Parathyroid adenoma (tissue), 2 donors: Measurements from ENCODE around the gene MMP11.

Source experiments
- H2AFZ ChIP-seq: fragments of 300-600 bp; sonication (generic); one replicate; pipeline ENCODE4 v1.7.0; 2017; ENCODE audit warnings: antibody characterized with exemption, mild to moderate bottlenecking
- H3K27ac ChIP-seq: fragments of 300-600 bp; sonication (generic); one replicate; pipeline ENCODE4 v1.7.0; 2017
- H3K27me3 ChIP-seq: fragments of 300-600 bp; sonication (generic); one replicate; pipeline ENCODE4 v1.7.0; 2017; ENCODE audit warnings: low read length; ENCODE audit not compliant: control insufficient read depth, insufficient read depth
- H3K36me3 ChIP-seq: fragments of 300-600 bp; sonication (generic); one replicate; pipeline ENCODE4 v1.7.0; 2017; ENCODE audit warnings: low read length; ENCODE audit not compliant: control insufficient read depth, insufficient read depth
- H3K4me1 ChIP-seq: fragments of 300-600 bp; sonication (generic); one replicate; pipeline ENCODE4 v1.7.0; 2017; ENCODE audit warnings: control low read depth
- H3K4me2 ChIP-seq: fragments of 300-600 bp; sonication (generic); one replicate; pipeline ENCODE4 v1.7.0; 2017; ENCODE audit warnings: low read length
- H3K4me3 ChIP-seq: fragments of 300-600 bp; sonication (generic); one replicate; pipeline ENCODE4 v1.7.0; 2017; ENCODE audit warnings: low read depth, low read length
- H3K79me2 ChIP-seq: fragments of 300-600 bp; sonication (generic); one replicate; pipeline ENCODE4 v1.7.0; 2017; ENCODE audit warnings: control low read depth
- H3K9ac ChIP-seq: fragments of 300-600 bp; sonication (generic); one replicate; pipeline ENCODE4 v1.7.0; 2017; ENCODE audit warnings: mild to moderate bottlenecking
- H3K9me3 ChIP-seq: fragments of 300-600 bp; sonication (generic); one replicate; pipeline ENCODE4 v1.7.0; 2017; ENCODE audit warnings: low read length; ENCODE audit not compliant: control insufficient read depth
- CTCF ChIP-seq: fragments of 300-600 bp; sonication (generic); IDR thresholded peaks from one replicate; pipeline ENCODE4 v1.7.0; 2017; ENCODE audit warnings: antibody characterized with exemption, mild to moderate bottlenecking
- donor health status: primary hyperparathyroidism.

Gene MMP11

GRCh38 chr22:23779083-23779482, 6.4 kb downstream of the MMP11 start:
- TF ChIP-seq CTCF = no peak
- Histone ChIP-seq H3K4me1 (no peaks in the 10 kb centered on the region), H3K4me3 (no peak overlapping the region), H3K4me2 (no peak overlapping the region), H2AFZ (no peak overlapping the region), H3K27ac (no peak overlapping the region), H3K9me3 (no peaks in the 10 kb centered on the region), H3K27me3 (no peaks in the 10 kb centered on the region), H3K9ac (no peak overlapping the region), H3K79me2 (no peaks in the 10 kb centered on the region), H3K36me3 (no peaks in the 10 kb centered on the region)

- H3K4me2 ChIP-seq = no peak overlapping the region
- no peaks in the 10 kb centered on the region for H3K79me2 ChIP-seq
- no peak overlapping the region for H3K27ac ChIP-seq
- no peak for TF ChIP-seq CTCF
- H3K27me3 ChIP-seq = no peaks in the 10 kb centered on the region
- no peaks in the 10 kb centered on the region for H3K4me1 ChIP-seq
- H2AFZ ChIP-seq = no peak overlapping the region
- H3K36me3 ChIP-seq = no peaks in the 10 kb centered on the region
- H3K4me3 ChIP-seq = no peak overlapping the region
- H3K9me3 ChIP-seq = no peaks in the 10 kb centered on the region
- H3K9ac ChIP-seq = no peak overlapping the region
These were observed 7.1 kb downstream of the MMP11 start for GRCh38 chr22:23779731-23780130.

GRCh38 chr22:23780146-23780748, 7.6 kb downstream of the MMP11 start:
- no peaks in the 10 kb centered on the region for H3K9me3 ChIP-seq
- no peaks in the 10 kb centered on the region for H3K27me3 ChIP-seq
- H3K4me3 ChIP-seq = no peak overlapping the region
- H3K9ac ChIP-seq = no peak overlapping the region
- H2AFZ ChIP-seq = no peak overlapping the region
- no peaks in the 10 kb centered on the region for H3K79me2 ChIP-seq
- TF ChIP-seq CTCF = no peak
- no peak overlapping the region for H3K27ac ChIP-seq
- no peak overlapping the region for H3K4me2 ChIP-seq
- H3K36me3 ChIP-seq = no peaks in the 10 kb centered on the region
- H3K4me1 ChIP-seq = no peaks in the 10 kb centered on the region

GRCh38 chr22:23781065-23781464, 8.4 kb downstream of the MMP11 start:
- H3K4me1 ChIP-seq = no peaks in the 10 kb centered on the region
- H3K4me2 ChIP-seq = no peak overlapping the region
- H3K27ac ChIP-seq = no peak overlapping the region
- no peak overlapping the region for H3K4me3 ChIP-seq
- H3K9ac ChIP-seq = no peak overlapping the region
- H3K27me3 ChIP-seq = no peaks in the 10 kb centered on the region
- no peak overlapping the region for H2AFZ ChIP-seq
- no peak for TF ChIP-seq CTCF
- no peaks in the 10 kb centered on the region for H3K79me2 ChIP-seq
- H3K9me3 ChIP-seq = no peaks in the 10 kb centered on the region
- no peaks in the 10 kb centered on the region for H3K36me3 ChIP-seq

GRCh38 chr22:23781511-23782183, 9.0 kb downstream of the MMP11 start:
- no peak overlapping the region for H3K4me2 ChIP-seq
- H3K9ac ChIP-seq = no peak overlapping the region
- TF ChIP-seq CTCF = no peak
- H3K27me3 ChIP-seq = no peaks in the 10 kb centered on the region
- H3K4me3 ChIP-seq = no peak overlapping the region
- H3K27ac ChIP-seq = no peak overlapping the region
- no peaks in the 10 kb centered on the region for H3K4me1 ChIP-seq
- H3K79me2 ChIP-seq = no peaks in the 10 kb centered on the region
- H3K36me3 ChIP-seq = no peaks in the 10 kb centered on the region
- H2AFZ ChIP-seq = no peak overlapping the region
- H3K9me3 ChIP-seq = no peaks in the 10 kb centered on the region
